H9 (cell line): ENCODE measurements around the gene TOMM22. TPM values are rescaled to one million over a fixed set of nuclear protein-coding genes. Genes with fewer than 3 reads are reported as not detected.

ENCODE experiments used
- DNase-seq: peaks from one replicate; pipeline ENCODE4 v3.0.0-alpha.2; 2017
- H2AFZ ChIP-seq: one replicate; pipeline ENCODE4 v1.6.1; 2013; ENCODE audit warnings: mild to moderate bottlenecking, low read length, control low read depth, moderate library complexity
- H2AK5ac ChIP-seq: 2 replicates; pipeline ENCODE4 v1.6.1; 2013; ENCODE audit warnings: low read length, control low read depth, mixed read lengths; ENCODE audit not compliant: insufficient read length
- H2BK120ac ChIP-seq: one replicate; pipeline ENCODE4 v1.6.1; 2013; ENCODE audit warnings: low read depth, mild to moderate bottlenecking, low read length, control low read depth, inconsistent platforms; ENCODE audit not compliant: poor library complexity, severe bottlenecking
- H2BK12ac ChIP-seq: 2 replicates; pipeline ENCODE4 v1.6.1; 2013; ENCODE audit warnings: low read length, control low read depth, mixed read lengths, low read depth; ENCODE audit not compliant: insufficient read length
- H2BK15ac ChIP-seq: 2 replicates; pipeline ENCODE4 v1.6.1; 2013; ENCODE audit warnings: low read depth, low read length, control low read depth
- H2BK20ac ChIP-seq: one replicate; pipeline ENCODE4 v1.6.1; 2013; ENCODE audit warnings: low read depth, mild to moderate bottlenecking, low read length, control low read depth, inconsistent platforms; ENCODE audit not compliant: poor library complexity, severe bottlenecking
- H2BK5ac ChIP-seq: 2 replicates; pipeline ENCODE4 v1.6.1; 2013; ENCODE audit warnings: low read length, control low read depth, mixed read lengths; ENCODE audit not compliant: insufficient read length
- H3K14ac ChIP-seq: 2 replicates; pipeline ENCODE4 v1.6.1; 2013; ENCODE audit warnings: low read length, control low read depth; ENCODE audit not compliant: insufficient read depth
- H3K18ac ChIP-seq: 2 replicates; pipeline ENCODE4 v1.6.1; 2013; ENCODE audit warnings: low read depth, mild to moderate bottlenecking, mixed read lengths, low read length, control low read depth; ENCODE audit not compliant: insufficient read length
- H3K23ac ChIP-seq: 2 replicates; pipeline ENCODE4 v1.6.1; 2013; ENCODE audit warnings: low read length, control low read depth, mixed read lengths, low read depth; ENCODE audit not compliant: insufficient read length
- H3K23me2 ChIP-seq: 2 replicates; pipeline ENCODE4 v1.6.1; 2013; ENCODE audit warnings: low read depth, mild to moderate bottlenecking, mixed read lengths, low read length, control low read depth; ENCODE audit not compliant: insufficient read length, poor library complexity, severe bottlenecking
- H3K27ac ChIP-seq: 2 replicates; pipeline ENCODE4 v1.5.1; 2013; ENCODE audit warnings: low read length, control low read depth, mixed read lengths, low read depth; ENCODE audit not compliant: insufficient read length
- H3K27me3 ChIP-seq: 2 replicates; pipeline ENCODE4 v1.6.1; 2013; ENCODE audit warnings: low read length, control low read depth, inconsistent platforms; ENCODE audit not compliant: insufficient read depth
- H3K4ac ChIP-seq: 2 replicates; pipeline ENCODE4 v1.6.1; 2013; ENCODE audit warnings: low read depth, mild to moderate bottlenecking, control low read depth, inconsistent platforms, low read length, moderate library complexity
- H3K4me1 ChIP-seq: 2 replicates; pipeline ENCODE4 v1.6.1; 2013; ENCODE audit warnings: low read length, control low read depth, inconsistent platforms; ENCODE audit not compliant: insufficient read depth
- H3K4me2 ChIP-seq: 2 replicates; pipeline ENCODE4 v1.6.1; 2013; ENCODE audit warnings: low read length, control low read depth, mixed read lengths; ENCODE audit not compliant: insufficient read length, insufficient read depth
- H3K56ac ChIP-seq: 2 replicates; pipeline ENCODE4 v1.6.1; 2013; ENCODE audit warnings: low read depth, mild to moderate bottlenecking, mixed read lengths, low read length, control low read depth; ENCODE audit not compliant: insufficient read length
- H3K79me1 ChIP-seq: 2 replicates; pipeline ENCODE4 v1.6.1; 2013; ENCODE audit warnings: low read depth, mild to moderate bottlenecking, moderate library complexity, low read length, control low read depth, inconsistent platforms; ENCODE audit not compliant: insufficient read depth, poor library complexity, severe bottlenecking
- H3K79me2 ChIP-seq: 2 replicates; pipeline ENCODE4 v1.6.1; 2013; ENCODE audit warnings: low read length, control low read depth, inconsistent platforms; ENCODE audit not compliant: insufficient read depth
- H3K9ac ChIP-seq: 2 replicates; pipeline ENCODE4 v1.6.1; 2013; ENCODE audit warnings: low read length, control low read depth, mixed read lengths; ENCODE audit not compliant: insufficient read length; ENCODE audit errors: extremely low read depth
- H3K9me3 ChIP-seq: one replicate; pipeline ENCODE4 v1.6.1; 2013; ENCODE audit warnings: low read depth, low read length, inconsistent platforms; ENCODE audit not compliant: control insufficient read depth
- H3T11ph ChIP-seq: one replicate; pipeline ENCODE4 v1.6.1; 2013; ENCODE audit warnings: mild to moderate bottlenecking, low read length, control low read depth, inconsistent platforms
- H4K20me1 ChIP-seq: one replicate; pipeline ENCODE4 v1.6.1; 2013; ENCODE audit not compliant: control insufficient read depth, insufficient read length, insufficient read depth
- H4K5ac ChIP-seq: 2 replicates; pipeline ENCODE4 v1.6.1; 2013; ENCODE audit warnings: low read depth, mild to moderate bottlenecking, mixed read lengths, low read length, control low read depth; ENCODE audit not compliant: insufficient read length
- H4K8ac ChIP-seq: replicated peaks from 2 replicates; pipeline ENCODE4 v1.6.1; 2013; ENCODE audit warnings: low read length, control low read depth, mixed read lengths, low read depth; ENCODE audit not compliant: insufficient read length
- H4K91ac ChIP-seq: 2 replicates; pipeline ENCODE4 v1.6.1; 2013; ENCODE audit warnings: low read depth, mild to moderate bottlenecking, moderate library complexity, mixed read lengths, low read length, control low read depth; ENCODE audit not compliant: insufficient read length
- H3K27ac Mint-ChIP-seq, 3 experiments: 2 replicates in 2 of 3; 3 replicates in 1 of 3; pipeline ENCODE4 v1.8.0; 2020 to 2021; ENCODE audit warnings: mixed read lengths in 3 of 3, mild to moderate bottlenecking in 1 of 3, moderate library complexity in 1 of 3
- H3K27me3 Mint-ChIP-seq: 2 replicates; pipeline ENCODE4 v1.8.0; 2021; ENCODE audit warnings: low read depth, mild to moderate bottlenecking, moderate library complexity, mixed read lengths
- H3K36me3 Mint-ChIP-seq, 3 experiments: 2 replicates in 2 of 3; 3 replicates in 1 of 3; pipeline ENCODE4 v1.8.0; 2020 to 2021; ENCODE audit warnings: low read depth in 3 of 3, mixed read lengths in 3 of 3; ENCODE audit not compliant: insufficient read depth in 1 of 3
- H3K4me1 Mint-ChIP-seq, 2 experiments: 2 replicates each; pipeline ENCODE4 v1.8.0; 2020; ENCODE audit warnings: mixed read lengths in 2 of 2
- H3K4me3 Mint-ChIP-seq, 2 experiments: 2 replicates in 1 of 2; 3 replicates in 1 of 2; pipeline ENCODE4 v1.8.0; 2020 to 2021; ENCODE audit warnings: mild to moderate bottlenecking in 2 of 2, mixed read lengths in 2 of 2, moderate library complexity in 1 of 2
- H3K9me3 Mint-ChIP-seq, 2 experiments: 2 replicates in 1 of 2; 3 replicates in 1 of 2; pipeline ENCODE4 v1.8.0; 2020; ENCODE audit warnings: mild to moderate bottlenecking in 2 of 2, mixed read lengths in 2 of 2, moderate library complexity in 1 of 2
- CTCF ChIP-seq: fragments of 200-600 bp; sonication (generic); conservative IDR thresholded peaks from 3 replicates; pipeline ENCODE4 v1.8.0; 2021; ENCODE audit warnings: antibody characterized with exemption, mild to moderate bottlenecking
- WGBS: extraction: QIAGEN DNeasy Blood & Tissue Kit; methylation state at CpG from one replicate; pipeline ENCODE4 v1.1.7; 2013; ENCODE audit warnings: missing lambda C conversion rate, low lambda C conversion rate, mixed read lengths; ENCODE audit not compliant: insufficient read length; ENCODE audit errors: extremely low coverage; 5-methylcytosine and 5-hydroxymethylcytosine counted together
- total RNA-seq: library from RNA; stranded (reverse); gene quantifications from 2 replicates; pipeline ENCODE4 v1.2.1, GENCODE V29; 2021

TOMM22 gene
- total RNA-seq, 1 experiment from 2014 or later = 128 TPM

GRCh38 chr22:38638216-38638615 is 43.5 kb upstream of the TOMM22 start:
- Histone ChIP-seq H3K79me1 (no peaks in the 10 kb centered on the region), H4K91ac (no peak overlapping the region), H3K56ac (no peak overlapping the region), H2BK120ac (no peak overlapping the region), H2AFZ (no peak overlapping the region), H3K79me2 (no peaks in the 10 kb centered on the region), H4K20me1 (no peaks in the 10 kb centered on the region), H3K23ac (no peak overlapping the region), H2BK5ac (no peak overlapping the region), H3K23me2 (no peaks in the 10 kb centered on the region), H3K4me2 (no peak overlapping the region), H3K9me3 (no peaks in the 10 kb centered on the region), H4K8ac (no peak overlapping the region), H3K4ac (no peak overlapping the region), H3K14ac (no peak overlapping the region), H3T11ph (no peak overlapping the region), H3K27ac (no peak overlapping the region), H4K5ac (no peak overlapping the region), H2BK12ac (no peak overlapping the region), H2BK15ac (no peak overlapping the region), H3K18ac (no peak overlapping the region), H3K4me1 (no peaks in the 10 kb centered on the region), H2BK20ac (no peak overlapping the region), H3K9ac (no peak overlapping the region), H3K27me3 (no peaks in the 10 kb centered on the region), H2AK5ac (no peak overlapping the region)
- WGBS = no CpG with 5 or more reads among the region's 2 CpGs
- TF ChIP-seq CTCF = no peak
- no peak overlapping the region for H3K4me3 Mint-ChIP-seq
- no peaks in the 10 kb centered on the region for H3K27me3 Mint-ChIP-seq
- no peak for DNase-seq
- no peaks in the 10 kb centered on the region for H3K4me1 Mint-ChIP-seq
- no peaks in the 10 kb centered on the region for H3K9me3 Mint-ChIP-seq
- H3K36me3 Mint-ChIP-seq = peaks cover 0 to 34% (median 18%) of the 10 kb centered on the region in 3 experiments; a peak in 6 of 7 replicates
- no peak overlapping the region for H3K27ac Mint-ChIP-seq
